KBM-7 (cell line): Measurements from ENCODE around the gene RILP.

ENCODE experiments used
- DNase-seq: peaks from one replicate; pipeline ENCODE4 v3.0.0-alpha.2; 2015
- in situ Hi-C: fragments of 300-500 bp; cut with MboI; formaldehyde crosslinking; loops from 2 replicates; pipeline ENCODE4 v1.14.3; 2020; ENCODE audit warnings: low sequenced_read_pairs, low pct_unique_long_range_greater_than_20kb, mixed read lengths

RILP gene

GRCh38 chr17:1634841-1635650 lies 14.6 kb downstream of the RILP start:
- in situ Hi-C loops = no loop called here
- no peak for DNase-seq

DNA sequence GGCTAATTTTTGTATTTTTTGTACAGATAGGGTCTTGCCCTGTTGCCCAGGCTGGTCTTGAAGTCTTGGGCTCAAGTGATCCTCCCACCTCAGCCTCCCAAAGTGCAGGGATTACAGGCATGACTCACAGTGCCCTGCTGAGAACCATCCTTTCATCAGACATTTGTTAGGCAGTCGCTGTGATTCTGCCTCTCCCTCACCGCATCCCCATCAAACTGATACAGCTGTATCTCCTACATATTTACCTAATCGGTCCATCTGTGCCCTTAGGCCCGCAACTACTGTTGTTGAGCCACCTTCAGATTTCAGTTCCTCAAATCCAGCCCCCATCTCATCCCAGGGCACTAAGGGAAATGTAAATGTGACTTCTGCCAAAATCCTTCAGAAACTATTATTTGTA lies 19.0 kb downstream of the RILP start:
- no peak for DNase-seq

GRCh38 chr17:1629504-1630310 lies 20.0 kb downstream of the RILP start:
- in situ Hi-C loops = loop anchor here (10.0 kb wide), 1 partner anchor 55 kb away; no protein-coding TSS in a partner anchor
- peak; percentile 90 for DNase-seq

More for the DNA sequence above, 19.0 kb downstream of the RILP start:
- in situ Hi-C loops = no loop called here

- in situ Hi-C loops = loop anchor here (10.0 kb wide), 1 partner anchor 54 kb away; no protein-coding TSS in a partner anchor
These were observed 20.7 kb downstream of the RILP start for GRCh38 chr17:1628856-1629503.

DNA sequence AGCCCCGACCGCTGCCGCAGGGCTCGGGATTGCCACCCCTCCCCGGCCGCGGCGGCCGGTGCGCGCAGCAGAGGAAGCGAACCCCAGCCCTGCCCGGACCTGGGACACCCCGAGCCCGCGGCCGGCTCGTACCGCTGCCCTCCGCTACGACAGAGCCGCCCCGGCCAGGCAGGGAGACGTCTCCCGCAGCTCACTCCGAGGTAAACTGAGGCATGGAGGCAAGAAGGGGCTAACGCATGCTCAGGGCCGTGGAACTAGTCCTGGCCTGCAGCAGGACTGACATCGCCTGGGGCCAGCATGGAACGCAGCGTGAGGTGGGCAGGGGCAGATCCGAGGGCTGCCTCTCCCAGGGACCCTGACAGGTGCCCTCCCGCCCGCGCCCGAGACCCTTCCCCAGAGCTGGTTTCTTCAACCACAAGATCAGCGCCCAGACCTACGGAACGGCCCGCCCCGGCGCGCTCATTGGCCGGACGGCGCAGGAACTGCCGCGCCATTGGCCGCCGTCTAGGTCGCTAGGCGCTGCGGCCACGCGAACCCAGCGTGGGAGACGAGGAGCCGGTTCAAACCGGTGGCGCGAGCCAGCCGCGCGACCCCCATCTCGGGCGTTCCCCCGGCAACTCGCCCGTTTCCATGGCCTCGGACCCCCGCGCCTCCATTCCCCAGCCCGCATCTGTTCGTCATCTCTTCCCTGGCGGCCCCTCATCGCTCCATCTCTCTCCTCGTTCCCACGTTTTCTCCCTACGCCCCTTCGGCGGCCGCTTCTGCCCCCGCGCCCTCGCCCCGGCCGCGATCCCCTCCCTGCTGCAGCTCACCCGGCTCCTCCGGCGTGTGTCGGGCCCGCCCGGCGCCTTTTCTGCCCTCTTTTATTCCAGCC lies 21.4 kb downstream of the RILP start, which contains the start of gene SLC43A2:
Gene SLC43A2, minus strand, starts transcription at position 853 of the 874 bp plus-strand sequence. CDS start 960 bp downstream, outside the sequence.
- peak; percentile 86 for DNase-seq
- in situ Hi-C loops = loop anchor here (10.0 kb wide), 1 partner anchor 53 kb away; no protein-coding TSS in a partner anchor

More at GRCh38 chr17:1628856-1629503, 20.7 kb downstream of the RILP start:
- peak; percentile 98 for DNase-seq

DNA sequence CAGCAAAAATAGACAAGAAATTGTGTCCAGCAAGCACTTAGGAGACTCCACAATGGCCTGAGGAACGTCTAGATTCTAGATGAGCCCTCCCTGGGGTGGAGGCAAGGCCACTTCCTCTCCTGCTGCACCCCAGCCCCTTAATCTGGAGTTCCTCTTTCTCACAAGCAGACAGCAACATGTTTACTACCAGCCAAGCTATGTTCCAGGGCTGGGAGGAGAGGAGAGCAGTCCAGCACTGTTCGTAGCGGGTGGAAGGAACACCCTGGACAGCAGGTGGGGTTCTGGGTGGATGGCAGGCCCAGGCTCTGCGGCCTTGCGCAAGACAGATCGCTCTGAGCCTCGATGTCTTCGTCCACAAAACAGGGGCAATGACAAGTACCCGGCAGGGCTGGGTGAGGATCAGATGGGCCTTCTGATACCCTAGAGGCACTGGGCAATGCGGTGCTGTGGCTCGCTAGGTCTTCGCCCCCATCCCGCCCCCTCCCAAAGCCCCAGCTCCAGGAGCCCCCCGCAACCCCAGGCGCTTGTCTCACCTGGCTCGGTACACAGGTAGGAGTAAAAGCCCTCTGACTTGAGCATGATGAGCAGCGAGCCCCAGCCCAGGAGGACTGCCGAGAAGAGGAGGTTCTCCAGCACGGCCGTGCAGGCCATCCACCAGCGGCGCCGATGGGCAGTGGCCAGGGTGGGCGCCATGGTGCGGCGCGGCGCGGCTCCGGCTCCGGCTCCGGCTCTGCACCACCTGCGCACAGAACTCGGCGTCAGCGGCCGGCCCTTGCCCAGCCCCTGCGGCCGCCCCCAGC lies 22.3 kb downstream of the RILP start:
- in situ Hi-C loops = loop anchor here (10.0 kb wide), 1 partner anchor 53 kb away; no protein-coding TSS in a partner anchor
- DNase-seq = peak; percentile 90

DNA sequence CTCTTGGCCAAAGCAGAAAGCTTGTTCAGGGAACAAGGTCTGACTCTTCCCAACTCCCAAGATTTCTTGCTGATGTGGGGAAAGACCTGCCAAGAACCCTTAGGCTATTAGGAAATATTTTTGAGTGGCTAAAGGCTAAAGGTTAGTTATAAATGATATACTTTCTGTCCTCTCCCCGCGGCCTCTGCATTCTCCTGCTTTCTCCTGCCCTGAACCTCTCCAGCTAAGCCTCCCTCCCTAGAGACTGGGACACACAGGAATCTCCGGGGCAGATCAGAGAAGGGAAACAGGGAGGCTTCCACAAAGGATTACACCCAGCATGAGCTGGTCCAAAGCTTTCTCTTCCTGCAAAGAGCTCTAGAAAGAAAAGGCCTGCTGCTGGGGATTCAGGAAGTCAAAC lies 23.3 kb downstream of the RILP start:
- DNase-seq = no peak
- in situ Hi-C loops = loop anchor here (10.0 kb wide), 1 partner anchor 52 kb away; no protein-coding TSS in a partner anchor

- in situ Hi-C loops = loop anchor here (10.0 kb wide), 1 partner anchor 51 kb away; no protein-coding TSS in a partner anchor
- peak; percentile 20 for DNase-seq
These were observed 24.1 kb downstream of the RILP start for GRCh38 chr17:1625581-1625980.

DNA sequence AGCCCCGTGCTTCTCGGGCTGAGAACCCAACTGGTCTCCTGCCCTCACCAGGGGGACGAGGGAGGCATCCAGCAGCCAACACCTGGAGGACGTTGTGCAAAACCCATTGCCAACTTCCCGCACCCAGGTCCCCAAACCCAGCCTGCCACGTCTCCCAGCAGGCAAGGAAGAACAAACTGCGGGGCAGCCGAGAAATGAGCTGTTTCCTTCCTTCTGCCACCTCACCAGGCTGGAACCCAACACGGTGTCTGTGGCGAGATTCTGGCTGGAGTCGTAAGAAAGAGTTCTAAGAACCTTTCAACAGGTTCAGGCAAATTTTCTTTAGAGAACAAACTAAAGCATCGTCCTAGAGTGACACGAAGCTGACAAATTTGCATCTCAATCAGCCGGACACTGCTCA lies 24.6 kb downstream of the RILP start:
- in situ Hi-C loops = loop anchor here (10.0 kb wide), 1 partner anchor 50 kb away; no protein-coding TSS in a partner anchor
- DNase-seq = no peak

DNA sequence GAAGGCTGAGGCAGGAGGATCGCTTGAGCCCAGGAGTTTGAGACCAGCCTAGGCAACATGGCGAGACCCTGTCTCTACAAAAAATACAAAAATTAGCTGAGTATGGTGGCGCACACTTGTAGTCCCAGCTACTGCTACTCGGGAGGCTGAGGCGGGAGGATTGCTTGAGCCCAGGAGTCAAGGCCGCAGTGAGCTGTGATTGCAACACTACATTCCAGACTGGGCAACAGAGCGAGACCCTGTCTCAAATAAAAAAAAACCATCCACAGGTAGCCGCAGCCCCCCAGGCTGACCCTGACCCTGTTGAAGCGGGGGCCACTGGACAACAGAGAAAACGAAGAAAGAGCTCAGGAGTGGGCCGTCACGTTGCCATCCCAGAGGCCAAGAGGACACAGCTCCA lies 25.0 kb downstream of the RILP start:
- in situ Hi-C loops = loop anchor here (10.0 kb wide), 1 partner anchor 50 kb away; no protein-coding TSS in a partner anchor
- no peak for DNase-seq

DNA sequence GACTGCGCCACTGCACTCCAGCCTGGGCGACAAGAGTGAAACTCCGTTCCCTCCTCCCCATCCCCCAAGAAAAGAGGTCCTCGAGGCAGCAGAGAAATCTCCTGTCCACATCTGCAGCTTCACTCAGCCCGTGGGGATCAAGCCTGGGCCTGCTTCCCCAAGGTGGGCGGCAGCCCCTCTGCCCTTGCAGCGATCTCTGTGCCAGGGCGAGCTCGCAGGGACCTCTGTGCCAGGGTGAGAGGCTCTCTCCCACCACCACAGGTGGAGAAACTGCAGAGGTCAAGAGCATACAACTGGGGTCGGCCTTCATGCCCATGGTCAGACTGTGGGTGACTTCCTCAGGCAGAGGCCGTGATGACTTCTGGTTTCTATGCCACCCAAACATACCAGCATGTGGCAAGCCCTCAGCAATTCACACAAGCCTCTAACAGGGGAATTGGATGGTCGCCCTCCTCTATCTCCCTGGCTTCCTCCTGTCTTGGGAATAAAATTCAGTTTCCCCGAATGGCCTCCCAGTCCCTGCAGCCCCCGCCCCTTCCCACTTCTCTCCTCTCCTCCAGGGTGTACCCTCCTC lies 26.5 kb downstream of the RILP start:
- DNase-seq = no peak
- in situ Hi-C loops = loop anchor here (10.0 kb wide), 1 partner anchor 48 kb away; no protein-coding TSS in a partner anchor

GRCh38 chr17:1621273-1621954 lies 28.3 kb downstream of the RILP start:
- DNase-seq = no peak
- in situ Hi-C loops = loop anchor here (10.0 kb wide), 1 partner anchor 47 kb away; no protein-coding TSS in a partner anchor

DNA sequence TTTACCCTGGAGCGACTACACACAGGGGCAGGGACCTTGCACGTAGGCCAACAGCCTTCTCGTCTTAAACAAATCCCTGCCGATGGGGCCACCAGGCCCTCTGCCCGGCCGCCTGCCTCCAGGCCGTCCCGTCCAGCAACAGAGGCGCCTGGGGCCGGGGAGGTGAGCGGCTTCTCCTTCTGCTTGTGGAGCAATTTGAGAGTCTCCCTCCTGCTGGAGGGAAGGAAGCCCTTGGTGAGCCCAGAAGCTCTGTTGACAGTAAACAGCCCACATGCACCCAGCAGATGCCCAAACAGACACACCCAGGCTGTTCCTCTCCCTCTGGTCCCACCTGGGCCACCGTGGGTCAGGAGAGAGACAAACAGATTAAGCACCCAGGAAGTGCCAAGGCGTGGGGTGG lies 29.2 kb downstream of the RILP start:
- in situ Hi-C loops = loop anchor here (10.0 kb wide), 1 partner anchor 46 kb away; no protein-coding TSS in a partner anchor

DNA sequence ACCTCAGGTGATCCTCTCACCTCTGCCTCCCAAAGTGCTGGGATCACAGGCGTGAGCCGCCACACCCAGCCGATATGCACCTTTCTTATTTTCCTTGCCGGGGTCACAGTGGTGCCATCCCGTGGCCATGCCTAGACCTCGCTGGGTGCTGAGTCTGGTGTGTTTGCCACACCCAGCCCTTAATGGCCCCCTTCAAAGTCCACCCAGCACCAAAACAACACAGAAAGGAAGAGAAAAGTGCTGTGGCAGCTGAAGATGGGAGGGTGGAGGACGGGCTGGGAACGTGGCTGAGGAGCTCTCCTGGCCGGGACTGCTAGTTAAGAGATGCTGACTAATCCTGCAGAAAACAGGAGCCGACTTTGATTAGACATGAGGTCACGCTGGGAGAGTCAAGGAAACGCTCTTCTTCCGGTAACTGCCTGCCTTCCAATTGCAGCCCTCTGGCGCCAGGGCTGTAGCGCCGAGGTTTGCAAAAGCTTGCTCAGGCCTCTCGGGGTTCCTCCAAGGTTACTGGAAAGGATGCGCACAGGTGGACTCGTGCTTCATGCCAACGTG lies 32.0 kb downstream of the RILP start:
- DNase-seq = peak; percentile 79

More for the DNA sequence above, 29.2 kb downstream of the RILP start:
- DNase-seq = no peak

GRCh38 chr17:1616101-1616500 lies 33.6 kb downstream of the RILP start:
- DNase-seq = no peak
- in situ Hi-C loops = no loop called here

More for the DNA sequence above, 32.0 kb downstream of the RILP start:
- in situ Hi-C loops = no loop called here

- no peak for DNase-seq
- in situ Hi-C loops = no loop called here
These were observed 37.3 kb downstream of the RILP start for GRCh38 chr17:1612400-1612799.
